CD4-positive, alpha-beta T cell treated with Interleukin-15 for 4 hours (primary cell): ENCODE data around the gene DMD.

Source experiments
- DNase-seq: peaks from one replicate; pipeline ENCODE4 v3.0.0-alpha.2; 2020; ENCODE audit warnings: low spot score

DMD gene

DNA sequence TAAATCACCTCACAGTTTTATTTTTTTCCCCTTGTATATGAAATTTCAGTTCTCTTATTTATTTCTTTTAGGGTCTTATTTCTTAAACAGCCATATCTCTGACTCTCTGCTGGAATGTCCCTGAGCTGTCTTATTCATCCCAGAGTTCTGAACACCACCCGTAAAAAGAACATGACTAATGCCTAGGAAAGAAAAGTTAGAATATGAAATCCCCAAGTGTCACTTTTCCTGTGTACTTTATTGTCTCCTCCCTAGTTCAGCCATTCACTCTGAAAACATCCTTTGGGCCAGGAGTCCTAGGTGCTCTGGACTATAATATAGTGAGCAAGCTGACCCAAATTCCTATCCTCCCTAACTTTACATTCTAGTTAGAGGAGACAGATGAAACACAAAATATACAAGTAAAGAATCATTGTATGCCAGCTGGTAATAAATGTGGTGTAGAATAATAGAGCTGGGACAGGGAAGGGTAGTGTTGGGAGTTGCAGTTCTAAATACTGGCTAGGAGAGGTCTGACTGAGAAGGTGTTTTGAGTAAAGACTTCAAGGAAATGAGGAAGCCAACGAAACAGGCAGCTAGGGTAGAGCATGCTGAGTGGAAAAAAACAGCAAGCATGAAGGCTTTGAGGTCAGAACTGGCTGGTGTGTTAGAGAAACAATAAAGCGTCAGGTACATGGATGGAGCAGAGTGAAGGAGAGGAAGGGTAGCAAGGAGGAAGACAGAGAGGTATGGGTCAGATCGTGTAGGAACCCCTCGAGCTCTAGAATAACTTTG, 2098.9 kb downstream of the DMD start:
- no peak for DNase-seq

DNA sequence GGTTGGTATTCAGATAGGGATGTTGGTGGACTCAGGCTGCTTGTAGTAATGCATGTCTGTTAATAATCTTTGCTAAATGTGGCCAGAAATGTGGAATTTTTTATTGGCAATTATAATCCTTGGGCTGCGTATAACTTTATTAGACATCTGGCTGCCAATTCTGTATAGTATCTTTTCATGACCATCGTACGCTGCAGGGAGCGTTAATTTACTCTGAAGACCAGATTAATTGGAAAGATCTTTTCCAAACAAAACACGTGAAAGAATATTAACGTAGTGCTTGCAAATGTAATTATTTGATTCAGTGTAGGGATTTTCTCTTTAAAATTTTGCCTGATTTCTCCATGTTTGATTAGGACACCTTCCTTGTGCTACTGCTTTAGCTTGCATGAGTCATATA, 2100.7 kb downstream of the DMD start:
- DNase-seq = no peak

DNA sequence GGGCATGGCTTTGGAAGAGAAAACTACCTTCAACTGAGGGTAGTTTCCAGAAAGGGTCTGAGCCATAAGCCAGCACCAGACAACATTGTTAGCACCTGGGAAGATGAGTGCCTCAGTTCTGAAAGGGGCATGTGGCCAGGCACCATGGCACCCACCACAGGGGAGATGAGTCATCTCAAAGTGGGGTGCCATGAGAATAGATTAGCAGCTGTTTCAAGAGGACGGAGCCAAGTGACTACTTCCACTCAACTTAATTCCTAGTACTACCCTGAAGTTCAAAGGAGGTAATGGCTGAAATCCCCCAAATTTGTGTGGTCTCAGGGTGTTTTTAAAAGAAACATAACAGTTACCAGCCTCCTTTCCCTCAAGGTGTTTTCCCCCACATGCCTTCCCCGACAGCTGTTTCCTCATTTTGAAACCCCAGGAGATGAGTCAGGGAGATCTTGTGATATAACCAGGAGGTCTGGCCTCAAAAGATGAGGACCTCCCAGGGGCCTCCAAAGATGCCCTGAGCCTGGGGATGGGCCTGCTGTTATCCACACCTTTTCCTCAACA, 2111.7 kb downstream of the DMD start:
- DNase-seq = no peak

DNA sequence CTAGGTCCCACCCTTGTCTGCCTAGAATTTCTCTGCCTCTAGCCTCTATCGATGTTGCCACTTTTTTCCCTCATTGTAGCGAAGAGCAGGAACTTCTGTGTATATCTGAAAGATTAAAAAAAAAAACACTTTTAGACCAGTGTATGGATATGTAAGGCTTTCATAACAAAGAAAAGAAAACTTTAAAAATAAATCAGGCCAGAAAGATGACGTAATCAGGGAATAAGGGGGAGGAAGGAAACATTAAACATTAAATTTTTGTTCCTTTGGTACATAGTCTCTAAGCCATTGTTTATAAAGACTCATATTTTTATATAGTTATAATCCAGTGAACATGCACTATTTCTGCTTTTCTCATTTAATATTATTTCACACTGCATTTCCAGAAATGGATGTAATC, 2113.3 kb downstream of the DMD start:
- DNase-seq = no peak

DNA sequence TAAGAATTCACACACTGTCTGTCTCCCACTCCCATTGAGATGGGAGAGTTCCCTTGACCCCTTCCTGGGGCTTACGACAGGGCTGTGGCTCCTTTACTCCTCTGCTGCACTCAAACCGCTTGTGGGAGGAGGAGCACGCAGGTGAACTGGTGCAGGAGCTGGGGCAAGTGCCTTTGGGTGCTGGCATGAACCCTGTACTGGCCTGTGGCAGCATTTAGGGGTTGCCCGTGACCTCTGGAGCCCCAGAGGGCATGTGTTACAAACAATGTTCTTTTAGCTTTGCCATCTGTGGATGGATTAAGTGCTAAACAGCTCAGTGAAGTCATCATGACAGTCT, 2117.7 kb downstream of the DMD start:
- no peak for DNase-seq

DNA sequence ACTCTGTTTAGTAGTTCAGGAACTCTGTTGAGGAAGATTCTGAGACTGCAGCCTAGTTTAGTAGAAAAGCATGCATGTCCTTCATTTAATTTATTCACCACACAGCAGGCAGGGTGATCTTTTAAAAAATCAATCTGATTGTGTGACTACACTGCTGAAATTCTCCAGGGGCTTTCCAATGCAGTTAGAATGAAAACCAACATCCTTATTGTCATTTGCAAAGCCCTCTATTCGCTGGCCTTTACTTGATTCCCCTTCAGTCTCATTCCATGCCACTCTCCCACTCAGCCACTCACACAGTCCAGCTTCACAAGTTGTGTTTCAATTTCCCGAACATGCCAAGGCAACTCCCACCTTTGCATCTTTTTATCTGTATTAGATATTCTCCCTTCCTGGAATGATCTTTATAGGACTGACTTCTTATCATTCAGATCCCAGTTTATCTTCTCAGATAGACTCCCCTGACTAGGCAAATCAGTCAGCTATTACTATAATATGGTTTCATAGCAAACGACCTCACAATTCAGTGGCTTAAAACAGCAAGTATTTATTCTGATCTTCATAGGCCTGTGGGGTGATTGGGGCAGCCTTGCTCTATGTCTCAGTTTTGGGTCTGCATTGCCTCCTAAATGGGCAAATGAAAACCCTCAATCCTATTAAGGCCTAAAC, 2118.2 kb downstream of the DMD start:
- no peak for DNase-seq

DNA sequence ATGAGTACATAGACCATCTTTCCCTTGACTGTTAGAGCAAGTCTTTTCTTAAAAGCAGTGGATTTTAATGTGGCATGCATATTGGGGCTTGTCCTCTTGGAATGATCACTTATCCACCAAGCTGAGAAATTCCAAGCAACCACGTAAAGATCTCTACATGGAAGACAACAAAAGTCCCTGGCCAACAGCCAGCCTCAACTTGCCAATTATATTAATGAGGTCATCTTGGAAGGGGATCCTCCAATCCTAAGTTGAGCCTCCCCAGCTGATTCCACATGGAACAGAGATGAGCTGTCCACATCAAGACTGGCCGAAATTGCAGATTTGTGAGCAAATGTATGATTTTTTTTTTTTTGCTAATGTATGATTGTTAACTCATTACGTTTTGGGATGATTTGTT, 2118.9 kb downstream of the DMD start:
- DNase-seq = no peak

DNA sequence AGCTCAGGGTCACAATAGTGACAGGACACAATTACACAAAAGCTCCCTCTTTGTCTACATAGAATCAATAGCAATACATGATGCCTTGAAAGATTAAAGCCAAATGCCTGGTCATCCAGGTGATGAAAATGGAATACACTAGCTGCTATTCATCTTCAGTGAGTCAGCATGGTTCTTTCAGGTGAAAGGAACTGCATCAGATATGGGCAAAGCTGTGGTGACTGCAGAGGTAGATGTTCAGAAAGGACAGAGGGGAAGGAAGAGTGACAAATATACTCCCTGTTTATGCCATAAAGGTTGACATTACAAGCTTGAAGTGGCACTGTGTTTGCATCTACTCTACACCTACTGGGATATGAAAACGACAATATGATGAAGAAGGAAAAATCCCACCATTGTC, 2119.5 kb downstream of the DMD start:
- no peak for DNase-seq

DNA sequence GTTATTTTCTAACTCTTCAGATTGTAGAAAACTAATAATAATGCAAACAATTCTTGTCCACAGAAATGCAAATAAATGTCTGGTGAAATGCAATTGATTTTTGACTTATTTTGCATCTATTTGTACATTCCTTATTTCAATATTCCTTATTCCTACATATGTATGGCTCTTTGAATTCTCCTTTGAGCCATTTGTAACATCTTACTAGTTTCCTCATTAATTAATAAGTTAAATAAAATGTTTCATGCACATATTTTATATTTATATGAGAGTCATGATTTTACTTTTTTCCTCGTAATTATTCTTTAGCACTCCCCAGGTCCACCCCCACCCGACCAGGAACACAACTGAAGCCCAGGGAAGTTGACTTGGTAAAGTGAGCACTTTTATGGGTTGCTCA, 2136.8 kb downstream of the DMD start:
- no peak for DNase-seq

DNA sequence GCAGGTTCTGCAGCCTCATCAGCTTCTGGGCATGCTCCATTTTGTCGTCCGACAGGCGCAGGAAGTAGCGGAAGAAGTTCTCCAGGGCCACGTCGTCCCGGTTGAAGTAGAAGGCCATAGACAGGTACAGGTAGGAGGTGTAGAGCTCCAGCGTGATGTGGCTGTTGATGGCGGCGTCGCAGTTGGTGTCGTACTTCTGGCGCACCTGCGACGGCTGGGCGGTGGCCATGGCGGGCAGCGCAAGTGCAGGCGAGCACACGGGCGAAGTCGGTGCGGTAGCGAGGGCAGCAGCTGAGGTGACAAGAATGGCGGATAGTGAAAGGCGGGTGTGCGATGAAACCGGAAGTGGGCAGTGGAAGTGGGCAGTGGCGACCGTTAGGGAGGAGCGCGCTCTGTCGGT, 2139.6 kb downstream of the DMD start, which contains the start of gene FTHL17:
Gene FTHL17 (minus strand): TSS at position 317 of the 400 bp plus-strand sequence. CDS start 88 bp downstream, at position 229.
- no peak for DNase-seq

DNA sequence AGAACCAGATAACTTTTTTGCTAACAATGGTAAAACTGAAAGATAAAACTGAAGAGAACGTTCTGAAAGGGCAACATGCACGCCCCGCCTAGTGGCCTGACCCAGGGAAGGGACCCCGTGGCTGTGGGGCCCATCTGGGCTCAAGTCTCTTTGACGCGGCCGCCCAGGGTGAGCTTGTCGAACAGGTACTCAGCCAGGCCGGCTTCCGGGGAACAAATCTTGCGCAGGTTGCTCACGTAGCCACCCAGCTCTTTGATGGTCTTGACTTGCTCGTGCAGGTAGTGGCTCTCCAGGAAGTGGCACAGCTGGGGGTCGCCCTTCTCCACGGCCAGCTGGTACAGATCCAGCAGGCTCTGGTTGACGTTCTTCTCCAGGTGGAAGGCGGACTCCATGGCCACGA, 2140.1 kb downstream of the DMD start:
- no peak for DNase-seq

DNA sequence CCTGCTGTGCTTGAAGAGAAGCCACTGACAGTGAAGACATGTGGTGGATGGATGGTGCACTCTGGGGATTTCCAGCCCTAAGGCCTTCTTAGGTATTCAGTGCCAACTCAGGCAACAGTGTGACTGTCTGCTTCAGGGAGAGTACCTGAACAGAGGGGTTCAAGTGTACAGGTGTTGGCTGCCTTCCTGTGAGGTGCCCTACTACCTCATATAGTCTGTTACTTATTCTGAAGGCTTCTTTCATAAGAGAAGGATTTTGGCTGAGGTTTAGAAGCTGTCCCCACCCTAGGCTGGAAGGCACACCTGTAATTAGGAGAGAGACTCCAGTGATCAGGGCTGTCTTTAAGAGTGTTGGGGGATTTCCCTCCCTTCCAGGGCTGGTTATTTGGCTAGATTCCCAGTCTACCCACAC, 2141.3 kb downstream of the DMD start:
- DNase-seq = no peak
